ENCODE data around the gene ZC3H10.

- TF ChIP-seq REST (IDR thresholded peaks at IDR 0.05; ENCODE audit: low read depth) (no peak), CTCF (IDR thresholded peaks at IDR 0.05 in 2 of 3, conservative IDR thresholded peaks at IDR 0.05 in 1 of 3; ENCODE audit: borderline replicate concordance in 1 of 3, insufficient read depth in 1 of 3, low read depth in 2 of 3, low read length in 2 of 3) (no peak), POLR2AphosphoS5 (IDR thresholded peaks at IDR 0.05; ENCODE audit: low read depth, low read length) (no peak), ZFX (IDR thresholded peaks at IDR 0.05) (no peak), ZNF274 (IDR thresholded peaks at IDR 0.05; ENCODE audit: low read depth, low read length) (no peak), SRF (IDR thresholded peaks at IDR 0.05; ENCODE audit: low read depth) (no peak), CEBPB (IDR thresholded peaks at IDR 0.05; ENCODE audit: low read depth) (no peak), ATF3 (IDR thresholded peaks at IDR 0.05) (no peak), EZH2 (IDR thresholded peaks at IDR 0.05) (no peak)
Measured at GRCh38 chr12:56103066-56103711, 14.9 kb upstream of the ZC3H10 start.
